Measurements from ENCODE around the gene UBIAD1.
A peak's percentile ranks its signal among the peaks of the same experiment; 100 is the strongest.
"Not testable (repeated sequence)": the region's sequence is repeated elsewhere in the genome, so short reads cannot be mapped to it uniquely, and the experiment has no call there.

UBIAD1 gene

DNA sequence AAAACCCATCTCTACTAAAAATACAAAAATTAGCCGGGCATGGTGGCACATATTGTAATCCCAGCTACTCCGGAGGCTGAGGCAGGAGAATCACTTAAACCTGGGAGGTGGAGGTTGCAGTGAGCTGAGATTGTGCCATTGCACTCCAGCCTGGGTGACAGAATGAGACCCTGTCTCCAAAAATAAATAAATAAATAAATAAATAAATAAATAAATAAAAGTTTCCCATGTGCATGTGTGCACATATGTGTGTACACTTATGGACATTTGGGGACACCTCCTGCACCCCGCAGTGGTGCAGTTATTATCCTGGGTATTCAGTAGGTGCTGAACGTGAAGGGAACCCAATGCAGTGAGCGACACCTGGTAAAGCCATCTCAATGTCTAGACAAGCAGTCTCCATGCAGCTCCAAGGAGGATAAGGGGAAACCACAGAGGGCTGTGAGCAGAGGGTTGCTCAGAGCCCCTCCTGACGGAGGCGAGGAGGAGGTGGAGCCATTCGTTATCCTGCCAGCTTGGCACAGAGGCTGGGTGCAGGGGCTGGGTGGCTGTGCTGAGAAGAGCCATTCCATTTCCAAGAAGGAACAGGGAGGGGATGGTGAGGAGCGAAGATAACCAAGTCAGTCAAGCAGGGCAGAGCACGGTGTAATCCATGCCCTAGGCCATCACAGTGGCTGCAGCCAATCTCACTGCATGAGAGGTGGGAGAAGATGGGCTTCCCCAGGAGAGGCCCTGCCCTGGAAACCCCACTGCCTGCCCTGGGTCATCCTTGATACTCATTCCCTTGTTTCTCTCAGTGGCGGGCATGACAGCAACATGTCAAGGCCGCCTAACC, 25.6 kb downstream of the UBIAD1 start:
- 87% methylated on average over 12 of the region's 12 CpGs for WGBS
- Histone ChIP-seq H3K9ac (ENCODE audit: low read depth, low read length) (no peak overlapping the region), H3K9me3 (ENCODE audit: insufficient read depth, low read depth, low read length) (no peaks in the 10 kb centered on the region), H3K36me3 (ENCODE audit: insufficient read depth, low read length) (peaks cover 19% of the 10 kb centered on the region), H3K27ac (ENCODE audit: low read depth, low read length) (peak overlapping the region; percentile 64; the same call in 1 of the 2 replicates), H3K4me1 (ENCODE audit: insufficient read depth, low read length) (0 out of 2 replicates have a peak, but pooled peaks cover 4% of the 10 kb centered on the region), H3K27me3 (ENCODE audit: insufficient read depth, low read length) (no peaks in the 10 kb centered on the region), H3K4me3 (ENCODE audit: low read length) (no peak overlapping the region)

GRCh38 chr1:11299225-11299574, 26.2 kb downstream of the UBIAD1 start:
- Histone ChIP-seq H3K27me3 (ENCODE audit: insufficient read depth, low read length) (no peaks in the 10 kb centered on the region), H3K4me3 (ENCODE audit: low read length) (no peak overlapping the region), H3K9me3 (ENCODE audit: insufficient read depth, low read depth, low read length) (no peaks in the 10 kb centered on the region), H3K27ac (ENCODE audit: low read depth, low read length) (peak overlapping the region; percentile 64; the same call in 1 of the 2 replicates), H3K9ac (ENCODE audit: low read depth, low read length) (no peak overlapping the region), H3K36me3 (ENCODE audit: insufficient read depth, low read length) (peaks cover 19% of the 10 kb centered on the region), H3K4me1 (ENCODE audit: insufficient read depth, low read length) (0 out of 2 replicates have a peak, but pooled peaks cover 4% of the 10 kb centered on the region)
- WGBS: 73% methylated on average over 10 of the region's 10 CpGs

DNA sequence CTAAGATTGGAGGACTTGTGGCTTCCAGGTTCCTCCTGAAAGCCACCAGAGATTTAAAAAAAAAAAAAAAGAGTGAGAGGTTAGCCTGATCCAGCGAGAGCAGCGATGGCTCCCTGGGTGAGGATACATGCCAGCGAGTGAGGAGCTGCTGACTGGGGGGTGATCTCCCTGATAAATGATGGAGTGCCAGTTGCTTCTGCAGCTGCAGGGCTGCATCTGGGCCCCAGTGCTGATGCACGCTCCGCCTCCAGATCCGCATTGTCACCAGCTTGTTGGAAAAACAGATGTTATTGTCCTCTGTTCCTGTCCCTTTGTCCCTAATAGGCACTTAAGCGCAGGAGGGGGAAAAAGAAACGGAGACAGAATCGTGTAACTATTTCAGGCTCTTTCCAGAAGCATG, 28.6 kb downstream of the UBIAD1 start:
- no peak overlapping the region for H3K27ac ChIP-seq (ENCODE audit: low read depth, low read length)
- H3K4me3 ChIP-seq (ENCODE audit: low read length): no peak overlapping the region
- 88% methylated on average over 9 of the region's 9 CpGs for WGBS
- no peak overlapping the region for H3K9ac ChIP-seq (ENCODE audit: low read depth, low read length)
- 0 out of 2 replicates have a peak, but pooled peaks cover 2% of the 10 kb centered on the region for H3K36me3 ChIP-seq (ENCODE audit: insufficient read depth, low read length)
- H3K27me3 ChIP-seq (ENCODE audit: insufficient read depth, low read length): no peaks in the 10 kb centered on the region
- no peaks in the 10 kb centered on the region for H3K9me3 ChIP-seq (ENCODE audit: insufficient read depth, low read depth, low read length)
- H3K4me1 ChIP-seq (ENCODE audit: insufficient read depth, low read length): 0 out of 2 replicates have a peak, but pooled peaks cover 4% of the 10 kb centered on the region

- Histone ChIP-seq H3K9ac (ENCODE audit: low read depth, low read length) (no peak overlapping the region), H3K4me1 (ENCODE audit: insufficient read depth, low read length) (0 out of 2 replicates have a peak, but pooled peaks cover 4% of the 10 kb centered on the region), H3K27me3 (ENCODE audit: insufficient read depth, low read length) (no peaks in the 10 kb centered on the region), H3K27ac (ENCODE audit: low read depth, low read length) (no peak overlapping the region), H3K4me3 (ENCODE audit: low read length) (no peak overlapping the region), H3K9me3 (ENCODE audit: insufficient read depth, low read depth, low read length) (no peaks in the 10 kb centered on the region), H3K36me3 (ENCODE audit: insufficient read depth, low read length) (no peaks in the 10 kb centered on the region)
- 77% methylated on average over 2 of the region's 2 CpGs for WGBS
Observed at GRCh38 chr1:11302366-11302765, 29.4 kb downstream of the UBIAD1 start.

DNA sequence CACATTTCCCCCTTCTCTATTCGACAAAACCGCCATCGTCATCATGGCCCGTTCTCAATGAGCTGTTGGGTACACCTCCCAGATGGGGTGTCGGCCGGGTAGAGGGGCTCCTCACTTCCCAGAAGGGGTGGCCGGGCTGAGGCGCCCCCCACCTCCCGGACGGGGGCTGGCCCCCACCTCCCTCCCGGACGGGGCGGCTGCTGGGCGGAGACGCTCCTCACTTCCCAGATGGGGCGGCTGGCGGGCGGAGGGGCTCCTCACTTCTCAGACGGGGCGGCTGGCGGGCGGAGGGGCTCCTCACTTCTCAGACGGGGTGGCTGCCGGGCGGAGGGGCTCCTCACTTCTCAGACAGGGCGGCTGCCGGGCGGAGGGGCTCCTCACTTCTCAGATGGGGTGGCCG, 32.5 kb downstream of the UBIAD1 start:
- H3K27ac ChIP-seq (ENCODE audit: low read depth, low read length); H3K4me3 ChIP-seq (ENCODE audit: low read length); H3K9ac ChIP-seq (ENCODE audit: low read depth, low read length); H3K36me3 ChIP-seq (ENCODE audit: insufficient read depth, low read length); H3K27me3 ChIP-seq (ENCODE audit: insufficient read depth, low read length); H3K9me3 ChIP-seq (ENCODE audit: insufficient read depth, low read depth, low read length); H3K4me1 ChIP-seq (ENCODE audit: insufficient read depth, low read length): not testable (repeated sequence)
- 97% methylated on average over 27 of the region's 29 CpGs for WGBS

DNA sequence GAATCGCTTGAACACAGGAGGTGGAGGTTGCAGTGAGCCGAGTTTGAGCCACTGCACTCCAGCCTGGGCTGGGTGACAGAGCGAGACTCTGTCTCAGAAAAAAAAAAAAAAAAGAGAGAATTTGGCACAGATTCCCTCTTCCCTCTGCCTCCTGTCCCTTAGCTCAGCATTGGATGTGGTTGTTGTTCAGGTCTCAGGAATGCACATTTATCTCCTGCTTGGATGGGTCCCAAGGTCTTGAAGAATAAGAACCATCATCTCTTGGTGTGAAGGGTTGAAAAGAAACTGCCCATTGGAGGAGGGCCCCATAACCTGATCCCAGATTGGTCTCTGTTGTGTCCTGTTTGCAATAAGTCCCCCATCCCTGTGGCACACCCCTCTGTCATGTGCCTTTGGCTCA, 34.9 kb downstream of the UBIAD1 start:
- Histone ChIP-seq H3K9me3 (ENCODE audit: insufficient read depth, low read depth, low read length) (no peaks in the 10 kb centered on the region), H3K9ac (ENCODE audit: low read depth, low read length) (no peak overlapping the region), H3K27me3 (ENCODE audit: insufficient read depth, low read length) (no peaks in the 10 kb centered on the region), H3K4me3 (ENCODE audit: low read length) (no peak overlapping the region), H3K36me3 (ENCODE audit: insufficient read depth, low read length) (no peaks in the 10 kb centered on the region), H3K4me1 (ENCODE audit: insufficient read depth, low read length) (peaks cover 14% of the 10 kb centered on the region), H3K27ac (ENCODE audit: low read depth, low read length) (no peak overlapping the region)
- 97% methylated on average over 3 of the region's 3 CpGs for WGBS

DNA sequence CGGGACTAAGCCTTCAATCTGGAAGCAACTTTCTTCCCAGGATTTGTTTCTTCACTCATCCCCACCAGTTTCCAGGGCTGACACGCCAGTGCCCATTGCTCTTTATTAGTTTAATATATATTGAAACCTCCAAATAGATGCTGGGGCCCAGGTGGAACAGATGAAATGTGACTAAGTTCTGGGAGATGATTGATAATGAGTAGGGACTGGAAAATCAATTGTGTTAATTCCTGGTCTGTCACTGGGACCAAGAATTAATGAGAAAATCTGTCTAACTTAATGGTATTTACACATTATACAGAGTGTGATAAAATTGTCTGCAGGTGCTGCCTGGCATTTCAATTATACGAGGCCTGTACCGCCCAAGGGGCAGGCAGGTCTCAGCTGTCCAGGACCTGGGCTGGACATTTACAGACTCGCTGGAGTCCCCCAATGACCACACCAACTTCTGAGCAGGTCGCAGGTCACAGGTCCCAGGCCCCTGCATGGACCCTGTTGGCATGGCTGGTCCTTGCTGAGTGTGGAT, 35.8 kb downstream of the UBIAD1 start:
- H3K9me3 ChIP-seq (ENCODE audit: insufficient read depth, low read depth, low read length): no peaks in the 10 kb centered on the region
- H3K4me1 ChIP-seq (ENCODE audit: insufficient read depth, low read length): peaks cover 14% of the 10 kb centered on the region
- no peak overlapping the region for H3K4me3 ChIP-seq (ENCODE audit: low read length)
- H3K36me3 ChIP-seq (ENCODE audit: insufficient read depth, low read length): no peaks in the 10 kb centered on the region
- H3K9ac ChIP-seq (ENCODE audit: low read depth, low read length): no peak overlapping the region
- no peak overlapping the region for H3K27ac ChIP-seq (ENCODE audit: low read depth, low read length)
- no peaks in the 10 kb centered on the region for H3K27me3 ChIP-seq (ENCODE audit: insufficient read depth, low read length)
- WGBS: 92% methylated on average over 5 of the region's 6 CpGs

- 91% methylated on average over 7 of the region's 7 CpGs for WGBS
- H3K27me3 ChIP-seq (ENCODE audit: insufficient read depth, low read length): no peaks in the 10 kb centered on the region
Observed at GRCh38 chr1:11309385-11309784, 36.4 kb downstream of the UBIAD1 start.

DNA sequence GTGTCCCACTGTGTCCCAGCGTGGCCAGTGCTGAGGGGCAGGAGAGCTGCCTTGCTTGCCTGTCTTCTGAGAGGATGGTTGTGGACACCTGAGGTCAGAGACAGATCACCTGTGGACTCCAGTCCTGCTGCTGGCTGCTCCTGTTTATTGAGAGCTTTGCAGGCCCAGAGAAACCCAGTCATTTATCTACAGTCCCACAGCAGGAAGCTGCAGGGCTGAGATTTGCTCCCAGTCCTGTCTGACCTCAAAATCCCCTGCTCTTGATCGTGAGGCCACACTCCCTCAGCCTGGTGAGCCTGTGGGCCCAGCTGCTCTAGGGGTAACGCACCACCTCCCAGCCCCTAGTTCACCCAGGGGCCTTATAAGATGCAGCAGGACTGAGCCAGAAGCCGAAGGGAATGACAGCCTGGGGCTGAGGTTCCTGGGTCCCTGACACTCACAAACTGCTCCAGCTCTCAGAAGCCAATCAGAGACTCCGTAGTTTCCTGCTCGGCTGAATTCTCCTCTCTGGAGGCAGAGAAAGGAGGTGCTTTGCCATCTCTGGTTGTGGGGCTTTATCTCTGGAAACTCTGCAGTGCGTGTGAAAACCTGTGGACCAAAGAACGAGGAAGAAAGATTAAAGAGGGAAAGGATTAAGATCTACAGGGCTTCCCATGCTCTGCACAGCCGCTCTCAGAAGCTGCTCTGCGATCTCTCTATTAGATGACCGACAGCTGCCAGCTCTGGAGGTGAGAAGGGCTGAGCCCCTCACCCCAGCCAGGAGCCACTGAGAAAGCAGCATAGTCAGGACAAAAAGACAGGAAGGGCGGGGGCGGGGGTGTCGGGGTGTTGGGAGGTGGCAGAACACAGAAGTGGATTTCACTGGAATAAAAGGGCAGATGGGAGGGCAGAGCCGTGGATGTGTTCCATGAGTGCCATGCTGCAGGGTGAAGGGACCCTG, 39.1 kb downstream of the UBIAD1 start:
- Histone ChIP-seq H3K4me1 (ENCODE audit: insufficient read depth, low read length) (peaks cover 14% of the 10 kb centered on the region), H3K36me3 (ENCODE audit: insufficient read depth, low read length) (no peaks in the 10 kb centered on the region), H3K27me3 (ENCODE audit: insufficient read depth, low read length) (no peaks in the 10 kb centered on the region), H3K4me3 (ENCODE audit: low read length) (no peak overlapping the region), H3K27ac (ENCODE audit: low read depth, low read length) (no peak overlapping the region), H3K9ac (ENCODE audit: low read depth, low read length) (no peak overlapping the region), H3K9me3 (ENCODE audit: insufficient read depth, low read depth, low read length) (no peaks in the 10 kb centered on the region)
- 60% methylated on average over 15 of the region's 15 CpGs for WGBS

More at GRCh38 chr1:11309385-11309784, 36.4 kb downstream of the UBIAD1 start:
- Histone ChIP-seq H3K4me1 (ENCODE audit: insufficient read depth, low read length) (peaks cover 14% of the 10 kb centered on the region), H3K9ac (ENCODE audit: low read depth, low read length) (no peak overlapping the region), H3K4me3 (ENCODE audit: low read length) (no peak overlapping the region), H3K9me3 (ENCODE audit: insufficient read depth, low read depth, low read length) (no peaks in the 10 kb centered on the region), H3K27ac (ENCODE audit: low read depth, low read length) (no peak overlapping the region), H3K36me3 (ENCODE audit: insufficient read depth, low read length) (no peaks in the 10 kb centered on the region)

GRCh38 chr1:11314959-11315358, 42.0 kb downstream of the UBIAD1 start:
- H3K9me3 ChIP-seq (ENCODE audit: insufficient read depth, low read depth, low read length): no peaks in the 10 kb centered on the region
- 85% methylated on average over 8 of the region's 8 CpGs for WGBS
- no peak overlapping the region for H3K4me3 ChIP-seq (ENCODE audit: low read length)
- no peak overlapping the region for H3K27ac ChIP-seq (ENCODE audit: low read depth, low read length)
- no peaks in the 10 kb centered on the region for H3K36me3 ChIP-seq (ENCODE audit: insufficient read depth, low read length)
- no peaks in the 10 kb centered on the region for H3K27me3 ChIP-seq (ENCODE audit: insufficient read depth, low read length)
- H3K9ac ChIP-seq (ENCODE audit: low read depth, low read length): no peak overlapping the region
- peaks cover 14% of the 10 kb centered on the region for H3K4me1 ChIP-seq (ENCODE audit: insufficient read depth, low read length)

- Histone ChIP-seq H3K9ac (ENCODE audit: low read depth, low read length) (no peak overlapping the region), H3K36me3 (ENCODE audit: insufficient read depth, low read length) (no peaks in the 10 kb centered on the region), H3K27ac (ENCODE audit: low read depth, low read length) (no peak overlapping the region), H3K9me3 (ENCODE audit: insufficient read depth, low read depth, low read length) (no peaks in the 10 kb centered on the region), H3K4me3 (ENCODE audit: low read length) (no peak overlapping the region), H3K4me1 (ENCODE audit: insufficient read depth, low read length) (peaks cover 11% of the 10 kb centered on the region), H3K27me3 (ENCODE audit: insufficient read depth, low read length) (no peaks in the 10 kb centered on the region)
- WGBS: 68% methylated on average over 6 of the region's 6 CpGs
Observed at GRCh38 chr1:11316701-11317100, 43.7 kb downstream of the UBIAD1 start.

Data from HUES64 (cell line).